Stimulated activated CD8-positive, alpha-beta memory T cell treated with anti-CD3 and anti-CD28 coated beads, Interleukin-7, amount 100 ng/mL, for 24 hours (primary cell): Measurements from ENCODE around the gene ECI1.

ENCODE experiments used
- DNase-seq: peaks from one replicate; pipeline ENCODE4 v3.0.0-alpha.2; 2020; ENCODE audit warnings: low read depth

ECI1 gene

DNA sequence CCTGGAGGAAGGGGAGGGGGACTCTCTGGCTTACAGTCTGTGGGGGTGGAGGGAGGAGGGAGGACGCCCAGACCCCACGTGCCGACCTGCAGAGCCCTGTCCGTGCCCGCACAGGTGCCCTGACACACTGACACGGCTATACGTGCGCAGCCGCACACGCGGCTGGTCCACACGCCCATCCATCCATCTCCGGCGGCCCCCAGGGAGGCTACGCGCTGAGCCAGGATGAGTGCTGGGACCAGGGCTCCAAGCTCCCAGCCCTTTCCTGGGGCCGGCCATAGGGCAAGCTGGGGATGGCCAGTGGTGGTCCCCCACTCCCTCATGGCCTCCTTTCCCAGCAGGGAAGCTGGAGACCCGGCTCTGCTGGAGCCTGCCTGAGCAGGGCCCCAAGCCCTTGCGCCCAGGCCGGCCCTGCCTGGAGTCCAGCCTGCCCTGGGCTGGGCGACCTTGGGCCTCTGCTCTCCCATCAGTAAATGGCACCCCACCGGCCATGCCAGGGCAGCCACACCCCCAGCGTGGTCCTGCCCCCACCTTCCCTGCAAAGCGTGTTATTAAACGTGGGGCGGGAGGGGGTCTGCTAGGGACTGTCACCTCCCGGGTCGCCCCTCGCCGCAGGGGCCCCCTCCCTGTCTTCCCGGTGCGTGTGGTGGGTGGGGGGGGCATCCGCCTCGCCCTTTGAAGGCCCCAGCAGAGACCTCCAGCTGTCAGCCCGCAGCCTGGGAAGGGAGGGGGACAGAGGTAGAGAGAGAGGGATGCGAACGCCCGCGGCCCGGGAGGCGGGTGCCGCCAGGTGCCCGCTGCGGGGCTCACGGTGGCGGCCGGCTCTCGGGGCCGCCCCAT lies 55.8 kb downstream of the ECI1 start:
- DNase-seq: no peak

DNA sequence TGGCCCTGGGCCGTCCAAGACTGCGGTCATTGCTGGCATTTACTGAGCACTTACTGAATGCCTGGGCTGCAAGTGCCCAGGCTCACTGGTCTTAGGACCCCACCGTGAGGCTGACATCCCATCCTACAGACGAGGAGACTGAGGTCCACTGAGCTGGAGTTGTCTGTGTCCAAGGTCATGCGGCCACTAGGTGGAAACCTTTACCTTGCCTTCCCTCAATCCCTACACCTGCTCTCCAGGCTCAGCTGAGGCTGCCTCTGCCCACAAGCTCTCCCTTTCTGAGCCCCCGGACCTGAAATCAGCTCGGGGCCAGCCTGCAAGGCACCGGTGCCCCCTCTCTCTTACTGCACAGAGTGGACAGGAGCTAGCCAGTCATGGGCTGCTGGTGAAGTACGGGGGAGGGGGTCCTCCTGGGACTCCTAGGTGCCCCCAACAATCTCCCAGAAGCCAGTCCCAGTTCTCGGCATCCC lies 56.5 kb downstream of the ECI1 start:
- DNase-seq: no peak

DNA sequence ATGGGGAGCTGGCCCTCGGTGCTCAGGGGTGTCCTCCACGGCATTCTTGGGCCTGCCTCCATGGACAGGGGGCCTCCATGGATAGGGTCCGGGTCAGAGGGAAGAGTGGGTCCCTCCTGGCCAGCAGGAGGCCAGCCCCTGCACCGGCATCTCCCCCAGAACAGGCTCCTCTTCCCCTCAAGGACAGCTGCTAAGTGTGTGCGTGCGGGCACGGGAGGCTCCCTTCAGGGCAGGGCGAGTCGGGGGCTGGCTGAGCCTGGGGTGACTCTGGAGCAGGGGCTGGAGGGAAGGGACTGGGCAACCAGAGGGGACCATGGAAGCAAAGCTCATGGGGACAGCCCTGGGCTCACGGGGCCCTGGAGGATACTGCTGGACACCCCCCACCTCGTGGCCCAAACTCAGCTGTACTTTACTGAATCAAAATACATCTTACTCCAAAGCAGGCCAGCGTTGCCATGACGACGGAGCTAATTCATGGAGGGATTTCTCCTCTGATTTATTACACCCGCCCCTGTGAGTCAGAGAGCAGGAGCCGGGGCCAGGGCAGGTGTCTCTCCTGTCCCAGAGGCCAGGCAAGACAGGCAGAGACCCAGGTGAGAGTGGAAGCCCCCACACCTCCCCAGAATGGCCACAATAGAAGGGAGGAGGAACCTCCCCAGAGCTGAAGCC lies 57.1 kb downstream of the ECI1 start:
- DNase-seq: no peak

DNA sequence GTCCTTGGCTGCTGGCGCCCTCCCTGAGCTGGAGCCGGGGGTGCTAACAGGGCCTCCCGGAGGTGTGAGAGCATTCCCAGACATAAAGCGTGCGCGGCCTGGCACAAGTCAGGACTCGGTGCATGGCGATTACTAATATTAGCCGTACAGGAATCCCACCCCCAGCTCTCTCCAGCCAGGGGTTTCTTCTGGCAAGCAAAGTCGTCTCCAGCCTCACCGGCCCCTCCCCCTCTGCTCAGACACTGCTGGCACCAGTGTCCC lies 60.0 kb downstream of the ECI1 start:
- DNase-seq: no peak

DNA sequence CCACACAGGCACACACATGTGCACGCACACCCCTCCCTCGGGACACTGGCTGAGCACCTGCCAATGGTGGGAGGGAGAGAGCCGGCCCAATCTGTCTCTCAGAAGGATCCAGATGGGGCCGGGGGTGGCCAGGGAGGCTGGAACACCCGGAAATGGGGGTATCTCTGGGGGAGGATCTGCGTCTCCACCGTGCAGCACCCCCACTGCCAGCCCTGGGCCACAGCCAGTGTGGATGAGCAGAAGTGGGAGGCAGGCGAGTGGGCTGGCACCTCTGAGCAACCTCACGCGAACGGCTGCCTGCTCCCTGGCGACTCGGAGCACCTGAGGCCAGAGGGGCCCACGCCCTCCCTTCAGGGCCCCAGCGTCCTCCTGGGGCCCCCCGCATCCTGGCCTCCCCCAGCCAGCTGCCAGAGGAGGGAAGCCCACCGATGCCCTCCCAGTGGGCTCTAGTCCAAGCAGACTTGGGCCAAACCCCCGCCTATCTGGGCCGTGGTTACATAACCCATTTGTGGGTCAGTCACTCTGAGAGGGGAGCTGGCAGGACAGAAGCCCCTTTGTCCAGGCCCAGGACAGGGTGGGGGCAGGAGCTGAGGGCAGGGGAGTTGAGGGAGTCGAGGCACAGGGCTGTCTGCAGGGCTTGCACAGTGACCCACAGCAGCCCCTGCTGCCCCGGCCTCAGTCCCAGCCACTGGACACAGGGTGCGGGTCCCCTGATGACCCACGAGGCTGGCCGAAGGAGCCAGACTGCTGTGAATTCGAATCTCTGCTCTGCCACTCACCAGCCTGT lies 60.5 kb downstream of the ECI1 start:
- DNase-seq: no peak

DNA sequence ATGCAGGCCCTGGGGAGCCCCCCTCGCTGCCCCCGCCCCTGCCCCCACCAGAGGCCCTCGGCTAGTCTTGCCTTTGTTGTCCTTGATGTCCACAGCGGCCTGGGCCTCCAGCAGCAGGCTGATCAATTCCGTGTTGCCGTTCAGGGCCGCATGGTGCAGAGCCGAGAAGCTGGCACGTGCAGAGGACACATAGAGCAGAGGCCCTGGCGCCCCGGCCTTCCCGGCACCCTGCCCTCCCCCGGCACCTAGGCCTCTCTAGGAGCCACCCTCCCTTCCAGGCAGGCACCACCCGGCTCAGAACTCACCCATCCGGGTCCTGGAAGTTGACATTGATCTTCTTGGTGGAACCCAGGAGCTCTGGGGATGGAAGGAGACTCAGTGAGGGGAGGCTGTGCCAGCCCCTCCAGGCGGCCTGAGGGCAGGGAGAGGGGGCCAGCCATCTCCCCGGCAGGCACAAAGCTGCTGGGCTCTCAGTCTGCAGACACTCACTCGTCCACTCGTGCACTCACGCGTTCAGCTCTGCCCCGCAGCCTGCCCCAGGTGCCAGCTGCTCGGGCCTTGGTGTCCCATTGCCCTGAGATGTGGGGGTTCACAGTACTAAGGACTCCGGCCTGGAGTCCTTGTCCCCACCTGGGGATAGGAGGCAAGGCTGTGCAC lies 61.3 kb downstream of the ECI1 start:
- DNase-seq: no peak
